Panc1 (cell line): Measurements from ENCODE around the gene PRIMPOL. TPM values are rescaled to one million over a fixed set of nuclear protein-coding genes. Genes with fewer than 3 reads are reported as not detected.
"Not testable (repeated sequence)": the region's sequence is repeated elsewhere in the genome, so short reads cannot be mapped to it uniquely, and the experiment has no call there.

Source experiments
- ATAC-seq: fragments of 200-7000 bp; cut with Tn5 transposase; 2 replicates; pipeline ENCODE4 v1.9.1; 2020; ENCODE audit warnings: mild to moderate bottlenecking, moderate library complexity
- Bru-seq: library from RNA; stranded (reverse); fragments of 400-500 nt; gene quantifications from one replicate; lab custom pipeline; 2021; lab: Mats Ljungman, UMichigan
- BruChase-seq, 2 experiments: library from RNA; stranded (reverse); fragments of 400-500 nt; gene quantifications; one replicate each; lab custom pipeline; 2021; lab: Mats Ljungman, UMichigan
- BruUV-seq: library from RNA; stranded (reverse); fragments of 400-500 nt; replicated peaks from 2 replicates; lab custom pipeline; 2021; lab: Mats Ljungman, UMichigan
- CTCF ChIA-PET: fragments of 300-600 bp; sonication (Branson Sonifier 250); formaldehyde crosslinking; loops from one replicate; lab custom pipeline; 2022; ENCODE audit warnings: antibody characterized with exemption; lab: Charles Lee
- POLR2A ChIA-PET: fragments of 300-600 bp; sonication (Branson Sonifier 250); formaldehyde crosslinking; loops from one replicate; lab custom pipeline; 2022; ENCODE audit warnings: antibody characterized with exemption; lab: Charles Lee
- DNase-seq: peaks from one replicate; pipeline ENCODE4 v3.0.0-alpha.2; 2010; ENCODE audit warnings: low read depth, low spot score
- H3K27ac ChIP-seq: 2 replicates; pipeline ENCODE4 v1.5.1; 2011; ENCODE audit warnings: mild to moderate bottlenecking, low read length, inconsistent platforms
- H3K27me3 ChIP-seq: fragments of 200-500 bp; sonication (Bioruptor generic); 2 replicates; pipeline ENCODE4 v1.6.0; 2014; ENCODE audit warnings: low read length, inconsistent platforms; ENCODE audit not compliant: control insufficient read depth, insufficient read depth
- H3K36me3 ChIP-seq: fragments of 200-500 bp; sonication (Bioruptor generic); 2 replicates; pipeline ENCODE4 v1.5.1; 2014; ENCODE audit warnings: inconsistent platforms, mild to moderate bottlenecking, low read length, moderate library complexity; ENCODE audit not compliant: control insufficient read depth, insufficient read depth
- H3K4me1 ChIP-seq: 2 replicates; pipeline ENCODE4 v1.5.1; 2011; ENCODE audit warnings: inconsistent platforms, mild to moderate bottlenecking, low read length, moderate library complexity; ENCODE audit not compliant: control insufficient read depth, insufficient read depth
- H3K4me3 ChIP-seq, 2 experiments: 2 replicates each; pipeline ENCODE4 v1.5.1; 2011 to 2012; ENCODE audit warnings: low read depth in 2 of 2, low read length in 2 of 2, mild to moderate bottlenecking in 2 of 2, inconsistent platforms in 1 of 2, moderate library complexity in 1 of 2
- H3K9me3 ChIP-seq: fragments of 200-500 bp; sonication (Bioruptor generic); 2 replicates; pipeline ENCODE4 v1.5.1; 2014; ENCODE audit warnings: low read depth, mild to moderate bottlenecking, inconsistent platforms, low read length, moderate library complexity; ENCODE audit not compliant: control insufficient read depth, insufficient read depth
- POLR2AphosphoS5 ChIP-seq: IDR thresholded peaks from 2 replicates; pipeline ENCODE4 v1.6.1; 2012; ENCODE audit warnings: mild to moderate bottlenecking, low read depth, low read length, moderate library complexity
- TCF7L2 ChIP-seq: IDR thresholded peaks from 2 replicates; pipeline ENCODE4 v1.6.1; 2011; ENCODE audit warnings: mild to moderate bottlenecking, low read depth, low read length, inconsistent platforms
- in situ Hi-C: cut with HindIII; loops from 2 replicates; pipeline ENCODE4 v1.10.0; 2016; ENCODE audit warnings: low sequenced_read_pairs, low pct_unique_long_range_greater_than_20kb
- intact Hi-C: fragments of 100-400 bp; cut with micrococcal nuclease; formaldehyde crosslinking; loops from one replicate; pipeline ENCODE4 v1.10.0; 2022; ENCODE audit not compliant: unreplicated experiment
- long read RNA-seq: library from polyadenylated mRNA; unstranded; transcript quantifications from one replicate; pipeline ENCODE4 v2.0.0, GENCODE V29; 2021; ENCODE audit not compliant: unreplicated experiment
- polyA plus RNA-seq: library from polyadenylated mRNA; unstranded; fragments of >200 nt; gene quantifications from one replicate; pipeline ENCODE4 v1.2.1, GENCODE V29; 2012; ENCODE audit warnings: missing spikeins; ENCODE audit not compliant: insufficient read length
- total RNA-seq: library from RNA; stranded (reverse); gene quantifications from one replicate; pipeline ENCODE4 v1.2.1, GENCODE V29; 2021; ENCODE audit not compliant: unreplicated experiment

Gene PRIMPOL, protein sequence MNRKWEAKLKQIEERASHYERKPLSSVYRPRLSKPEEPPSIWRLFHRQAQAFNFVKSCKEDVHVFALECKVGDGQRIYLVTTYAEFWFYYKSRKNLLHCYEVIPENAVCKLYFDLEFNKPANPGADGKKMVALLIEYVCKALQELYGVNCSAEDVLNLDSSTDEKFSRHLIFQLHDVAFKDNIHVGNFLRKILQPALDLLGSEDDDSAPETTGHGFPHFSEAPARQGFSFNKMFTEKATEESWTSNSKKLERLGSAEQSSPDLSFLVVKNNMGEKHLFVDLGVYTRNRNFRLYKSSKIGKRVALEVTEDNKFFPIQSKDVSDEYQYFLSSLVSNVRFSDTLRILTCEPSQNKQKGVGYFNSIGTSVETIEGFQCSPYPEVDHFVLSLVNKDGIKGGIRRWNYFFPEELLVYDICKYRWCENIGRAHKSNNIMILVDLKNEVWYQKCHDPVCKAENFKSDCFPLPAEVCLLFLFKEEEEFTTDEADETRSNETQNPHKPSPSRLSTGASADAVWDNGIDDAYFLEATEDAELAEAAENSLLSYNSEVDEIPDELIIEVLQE
- total RNA-seq (11.7 TPM), Bru-seq, nascent RNA (percentile 60 among the genes with signal in this experiment), BruChase-seq, experiment 1, labeled RNA remaining after a 2-hour chase (percentile 68 among the genes with signal in this experiment), BruChase-seq, experiment 2, labeled RNA remaining after a 6-hour chase (percentile 68 among the genes with signal in this experiment)
- polyA plus RNA-seq: 6.6 TPM
- long read RNA-seq, transcript PRIMPOL-201 (14 exons, 2,289 nt): major isoform, 8 of 19 reads
- long read RNA-seq, partial matches to known transcripts: 0 of 19 reads
- long read RNA-seq, other reads (novel, unspliced or antisense): 7 of 19 reads

DNA sequence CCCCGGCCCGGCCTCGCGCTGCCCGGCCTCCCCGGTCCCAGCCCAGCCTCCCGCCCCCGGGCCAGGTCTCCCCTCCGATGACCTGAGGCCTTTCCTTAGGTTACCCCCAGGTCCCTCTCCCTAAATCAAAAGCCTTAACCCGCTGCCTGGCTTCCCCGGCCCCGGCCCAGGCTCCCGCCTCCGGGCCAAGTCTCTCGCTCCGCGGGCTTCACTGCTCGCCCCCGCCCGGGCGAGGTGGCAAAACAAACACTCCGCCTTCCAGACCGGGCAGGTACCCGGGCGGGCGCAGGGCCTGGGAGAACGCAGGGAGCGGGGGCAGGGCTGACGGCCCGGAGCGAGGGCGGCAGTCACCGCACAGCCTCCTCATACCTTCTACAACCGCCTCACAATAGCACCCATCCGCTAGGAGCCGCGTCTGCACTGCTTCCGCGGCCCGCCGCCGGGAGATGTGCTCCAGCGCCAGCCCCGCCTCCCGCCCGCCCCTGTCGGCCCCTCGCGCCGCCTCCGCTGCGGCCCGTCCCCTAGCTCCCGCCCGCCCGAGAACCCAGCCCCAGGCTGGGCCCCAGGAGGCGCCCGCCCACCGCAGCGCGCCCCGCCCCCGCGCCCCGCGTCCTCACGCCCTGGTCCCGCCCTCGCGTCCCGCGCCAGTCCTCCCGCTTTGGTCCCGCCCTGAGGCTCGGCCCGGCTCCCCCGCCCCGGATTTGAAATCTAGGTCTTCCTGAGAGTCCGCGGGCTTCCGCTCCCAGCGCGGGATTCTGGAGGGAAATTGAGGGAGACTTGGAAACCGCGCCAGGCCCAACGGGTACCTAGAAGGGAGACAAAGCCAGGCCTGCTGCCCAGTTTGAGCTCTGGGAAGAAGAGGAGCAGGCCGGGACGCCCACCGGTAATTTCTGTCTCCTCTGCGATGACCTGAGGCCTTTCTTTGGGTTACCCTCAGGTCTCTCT lies at the start of gene PRIMPOL, which contains the start of gene CASP3:
PRIMPOL (plus strand) TSS at position 713 of the 945 bp plus-strand sequence. CDS start 7,403 bp downstream, outside the sequence.
CASP3 (minus strand) TSS at position 422 of the 945 bp plus-strand sequence. CDS start 10,994 bp downstream, outside the sequence.
- TF ChIP-seq POLR2AphosphoS5 (peak; percentile 60), TCF7L2 (no peak)
- CTCF ChIA-PET: interaction anchor here (0.5 to 0.7 kb wide), 5 partner anchors 23 to 98 kb away, joined by 4 to 8 read pairs (median 6); no protein-coding TSS in a partner anchor
- no TSS peak for BruUV-seq

DNA sequence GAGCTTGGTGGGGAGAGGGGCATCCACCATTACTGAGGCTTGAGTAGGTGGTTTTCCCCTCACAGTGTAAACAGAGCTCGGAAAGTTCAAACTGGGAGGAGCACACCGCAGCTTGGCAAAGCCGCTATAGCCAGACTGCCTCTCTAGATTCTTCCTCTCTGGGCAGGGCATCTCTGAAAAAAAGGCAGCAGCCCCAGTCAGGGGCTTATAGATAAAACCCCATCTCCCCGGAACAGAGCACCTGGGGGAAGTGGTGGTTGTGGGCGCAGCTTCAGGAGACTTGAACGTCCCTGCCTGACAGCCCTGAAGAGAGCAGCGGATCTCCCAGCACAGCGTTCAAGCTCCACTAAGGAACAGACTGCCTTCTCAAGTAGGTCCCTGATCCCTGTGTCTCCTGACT lies 48.6 kb upstream of the PRIMPOL start:
- H3K4me3 ChIP-seq, CTCF ChIA-PET, H3K4me1 ChIP-seq, POLR2A ChIA-PET, H3K27ac ChIP-seq, BruUV-seq, DNase-seq, H3K27me3 ChIP-seq, intact Hi-C loops, H3K9me3 ChIP-seq, in situ Hi-C loops, H3K36me3 ChIP-seq, ATAC-seq: not testable (repeated sequence)

More for the DNA sequence above, at the start of gene PRIMPOL, which contains the start of gene CASP3:
- H3K27ac ChIP-seq: peak within 1 kb of the TSS; percentile 93
- no peaks in the 10 kb centered on the region for H3K9me3 ChIP-seq
- H3K4me3 ChIP-seq: peak within 1 kb of the TSS; percentile 69 to 76
- no peaks in the 10 kb centered on the region; the same call in 1 of the 2 replicates for H3K36me3 ChIP-seq
- POLR2A ChIA-PET: interaction anchor here (0.6 to 0.7 kb wide), 6 partner anchors 29 to 330 kb away, joined by 4 to 10 read pairs (median 8); no protein-coding TSS in a partner anchor
- no peaks in the 10 kb centered on the region for H3K27me3 ChIP-seq
- in situ Hi-C loops (no loop called here), intact Hi-C loops (no loop called here)
- peak; percentile 97 for ATAC-seq
- peaks cover 12% of the 10 kb centered on the region for H3K4me1 ChIP-seq
- peak; percentile 41 for DNase-seq

DNA sequence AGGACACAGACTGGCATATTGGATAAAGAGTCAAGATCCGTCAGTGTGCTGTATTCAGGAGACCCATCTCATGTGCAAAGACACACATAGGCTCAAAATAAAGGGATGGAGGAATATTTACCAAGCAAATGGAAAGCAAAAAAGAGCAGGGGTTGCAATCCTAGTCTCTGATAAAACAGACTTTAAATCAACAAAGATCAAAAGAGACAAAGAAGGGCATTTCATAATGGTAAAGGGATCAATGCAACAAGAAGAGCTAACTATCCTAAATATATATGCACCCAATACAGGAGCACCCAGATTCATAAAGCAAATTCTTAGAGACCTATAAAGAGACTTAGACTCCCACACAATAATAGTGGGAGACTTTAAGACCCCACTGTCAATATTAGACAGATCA lies 46.7 kb upstream of the PRIMPOL start:
- ATAC-seq, intact Hi-C loops, CTCF ChIA-PET, in situ Hi-C loops, H3K4me1 ChIP-seq, DNase-seq, H3K36me3 ChIP-seq, H3K9me3 ChIP-seq, BruUV-seq, H3K27ac ChIP-seq, H3K4me3 ChIP-seq, POLR2A ChIA-PET, H3K27me3 ChIP-seq: not testable (repeated sequence)

DNA sequence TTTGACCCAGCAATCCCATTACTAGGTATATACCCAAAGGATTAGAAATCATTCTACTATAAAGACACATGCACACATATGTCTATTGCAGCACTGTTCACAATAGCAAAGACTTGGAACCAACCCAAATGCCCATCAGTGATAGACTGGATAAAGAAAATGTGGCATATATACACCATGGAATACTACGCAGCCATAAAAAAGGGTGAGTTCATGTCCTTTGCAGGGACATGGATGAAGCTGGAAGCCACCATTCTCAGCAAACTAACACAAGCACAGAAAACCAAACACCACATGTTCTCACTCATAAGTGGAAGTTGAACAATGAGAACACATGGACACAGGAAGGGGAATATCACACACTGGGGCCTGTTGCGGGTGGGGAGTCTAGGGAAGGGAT lies 42.1 kb upstream of the PRIMPOL start:
- H3K4me1 ChIP-seq, H3K27me3 ChIP-seq, POLR2A ChIA-PET, CTCF ChIA-PET, intact Hi-C loops, DNase-seq, in situ Hi-C loops, H3K4me3 ChIP-seq, H3K9me3 ChIP-seq, H3K27ac ChIP-seq, BruUV-seq, ATAC-seq, H3K36me3 ChIP-seq: not testable (repeated sequence)
